Activated naive CD8-positive, alpha-beta T cell treated with anti-CD3 and anti-CD28 coated beads, Interleukin-2, amount 10 ng/mL, durations not matched to agents 7 days and 5 days (primary cell): ENCODE measurements around the gene AK8. TPM values are rescaled to one million over a fixed set of nuclear protein-coding genes. Genes with fewer than 3 reads are reported as not detected.

ENCODE experiments used
- ATAC-seq: fragments of 150-1000 bp; cut with Tn5 transposase; one replicate; pipeline ENCODE4 v1.10.0; 2021; ENCODE audit warnings: low read depth, moderate library complexity
- POLR2A ChIA-PET: fragments of 350-600 bp; sonication (Branson Sonifier 250); formaldehyde crosslinking; loops from one replicate; lab custom pipeline; 2021; ENCODE audit warnings: antibody characterized with exemption; lab: Charles Lee
- DNase-seq: peaks from one replicate; pipeline ENCODE4 v3.0.0; 2021
- H3K27ac Mint-ChIP-seq: one replicate; pipeline ENCODE4 v1.8.0; 2022; ENCODE audit warnings: mild to moderate bottlenecking, mixed read lengths
- H3K27me3 Mint-ChIP-seq: one replicate; pipeline ENCODE4 v1.8.0; 2022; ENCODE audit warnings: mild to moderate bottlenecking, moderate library complexity, mixed read lengths
- H3K36me3 Mint-ChIP-seq: one replicate; pipeline ENCODE4 v1.8.0; 2021; ENCODE audit warnings: mild to moderate bottlenecking, mixed read lengths
- H3K4me1 Mint-ChIP-seq: one replicate; pipeline ENCODE4 v1.8.0; 2021; ENCODE audit warnings: mixed read lengths
- H3K4me3 Mint-ChIP-seq: one replicate; pipeline ENCODE4 v1.8.0; 2022; ENCODE audit warnings: mild to moderate bottlenecking, moderate library complexity, mixed read lengths
- H3K9me3 Mint-ChIP-seq: one replicate; pipeline ENCODE4 v1.8.0; 2021; ENCODE audit warnings: mixed read lengths
- total RNA-seq, 2 experiments: library from RNA; stranded (reverse); gene quantifications; one replicate each; pipeline ENCODE4 v1.2.3, GENCODE V29; 2021

Gene AK8
- total RNA-seq, 2 experiments from 2014 or later: 0.30 TPM; not detected in 1

- Mint-ChIP-seq H3K27me3 (no peaks in the 10 kb centered on the region), H3K4me1 (peaks cover 17% of the 10 kb centered on the region), H3K9me3 (no peaks in the 10 kb centered on the region), H3K27ac (peak overlapping the region; percentile 28), H3K4me3 (no peak overlapping the region), H3K36me3 (no peaks in the 10 kb centered on the region)
- ATAC-seq (no peak), DNase-seq (no peak)
- POLR2A ChIA-PET: no interaction called here
Measured at GRCh38 chr9:132846109-132846917, 31.8 kb downstream of the AK8 start.

GRCh38 chr9:132842124-132843044 lies 35.7 kb downstream of the AK8 start:
- Mint-ChIP-seq H3K27ac (no peak overlapping the region), H3K4me3 (no peak overlapping the region), H3K36me3 (no peaks in the 10 kb centered on the region), H3K9me3 (no peaks in the 10 kb centered on the region), H3K27me3 (no peaks in the 10 kb centered on the region), H3K4me1 (no peaks in the 10 kb centered on the region)
- POLR2A ChIA-PET: no interaction called here
- ATAC-seq (no peak), DNase-seq (peak; percentile 4)

- no peaks in the 10 kb centered on the region for H3K36me3 Mint-ChIP-seq
- H3K27ac Mint-ChIP-seq: no peak overlapping the region
- no peaks in the 10 kb centered on the region for H3K4me1 Mint-ChIP-seq
- POLR2A ChIA-PET: no interaction called here
- H3K27me3 Mint-ChIP-seq: no peaks in the 10 kb centered on the region
- DNase-seq (peak; percentile 12), ATAC-seq (no peak)
- no peak overlapping the region for H3K4me3 Mint-ChIP-seq
- H3K9me3 Mint-ChIP-seq: no peaks in the 10 kb centered on the region
Measured at GRCh38 chr9:132840980-132841379, 37.1 kb downstream of the AK8 start.

- Mint-ChIP-seq H3K27ac (no peak overlapping the region), H3K27me3 (peaks cover 2% of the 10 kb centered on the region), H3K9me3 (no peaks in the 10 kb centered on the region), H3K4me3 (no peak overlapping the region), H3K36me3 (no peaks in the 10 kb centered on the region), H3K4me1 (no peaks in the 10 kb centered on the region)
- no peak for ATAC-seq
- no peak for DNase-seq
- POLR2A ChIA-PET: no interaction called here
Measured at GRCh38 chr9:132838291-132838690, 39.8 kb downstream of the AK8 start.

- ATAC-seq (no peak), DNase-seq (no peak)
- POLR2A ChIA-PET: no interaction called here
- peaks cover 3% of the 10 kb centered on the region for H3K27me3 Mint-ChIP-seq
- no peaks in the 10 kb centered on the region for H3K9me3 Mint-ChIP-seq
- H3K4me1 Mint-ChIP-seq: no peaks in the 10 kb centered on the region
- no peak overlapping the region for H3K27ac Mint-ChIP-seq
- H3K4me3 Mint-ChIP-seq: no peak overlapping the region
- H3K36me3 Mint-ChIP-seq: no peaks in the 10 kb centered on the region
Measured at GRCh38 chr9:132837501-132838286, 40.4 kb downstream of the AK8 start.

GRCh38 chr9:132834343-132834742 lies 43.7 kb downstream of the AK8 start:
- Mint-ChIP-seq H3K36me3 (no peaks in the 10 kb centered on the region), H3K4me1 (no peaks in the 10 kb centered on the region), H3K4me3 (no peak overlapping the region), H3K9me3 (no peaks in the 10 kb centered on the region), H3K27ac (no peak overlapping the region), H3K27me3 (peaks cover 8% of the 10 kb centered on the region)
- POLR2A ChIA-PET: no interaction called here
- DNase-seq (no peak), ATAC-seq (no peak)

- H3K27ac Mint-ChIP-seq: no peak overlapping the region
- POLR2A ChIA-PET: no interaction called here
- no peaks in the 10 kb centered on the region for H3K4me1 Mint-ChIP-seq
- H3K27me3 Mint-ChIP-seq: peaks cover 8% of the 10 kb centered on the region
- DNase-seq (no peak), ATAC-seq (no peak)
- H3K4me3 Mint-ChIP-seq: no peak overlapping the region
- H3K9me3 Mint-ChIP-seq: no peaks in the 10 kb centered on the region
- H3K36me3 Mint-ChIP-seq: no peaks in the 10 kb centered on the region
Measured at GRCh38 chr9:132833550-132834121, 44.4 kb downstream of the AK8 start.

GRCh38 chr9:132832171-132832881 lies 45.8 kb downstream of the AK8 start:
- H3K27ac Mint-ChIP-seq: no peak overlapping the region
- POLR2A ChIA-PET: interaction anchor here (0.6 to 1.0 kb wide), 3 partner anchors 16 to 142 kb away, joined by 3 to 8 read pairs (median 4); no protein-coding TSS in a partner anchor
- ATAC-seq: no peak

GRCh38 chr9:132828201-132828770 lies 49.8 kb downstream of the AK8 start:
- Mint-ChIP-seq H3K4me3 (no peak overlapping the region), H3K9me3 (no peaks in the 10 kb centered on the region), H3K36me3 (no peaks in the 10 kb centered on the region), H3K27ac (no peak overlapping the region), H3K4me1 (peaks cover 8% of the 10 kb centered on the region), H3K27me3 (peaks cover 22% of the 10 kb centered on the region)
- DNase-seq: no peak
- ATAC-seq: no peak
- POLR2A ChIA-PET: no interaction called here

More at GRCh38 chr9:132832171-132832881, 45.8 kb downstream of the AK8 start:
- peaks cover 11% of the 10 kb centered on the region for H3K27me3 Mint-ChIP-seq
- no peak overlapping the region for H3K4me3 Mint-ChIP-seq
- H3K36me3 Mint-ChIP-seq: no peaks in the 10 kb centered on the region
- DNase-seq: no peak
- no peaks in the 10 kb centered on the region for H3K9me3 Mint-ChIP-seq
- no peaks in the 10 kb centered on the region for H3K4me1 Mint-ChIP-seq

GRCh38 chr9:132827366-132827765 lies 50.7 kb downstream of the AK8 start:
- Mint-ChIP-seq H3K27me3 (peaks cover 30% of the 10 kb centered on the region), H3K9me3 (no peaks in the 10 kb centered on the region), H3K4me3 (no peak overlapping the region), H3K36me3 (no peaks in the 10 kb centered on the region), H3K4me1 (peaks cover 8% of the 10 kb centered on the region), H3K27ac (no peak overlapping the region)
- DNase-seq (no peak), ATAC-seq (no peak)
- POLR2A ChIA-PET: no interaction called here

GRCh38 chr9:132826621-132827365 lies 51.3 kb downstream of the AK8 start:
- Mint-ChIP-seq H3K4me3 (no peak overlapping the region), H3K4me1 (peaks cover 8% of the 10 kb centered on the region), H3K27me3 (peaks cover 30% of the 10 kb centered on the region), H3K9me3 (no peaks in the 10 kb centered on the region), H3K36me3 (no peaks in the 10 kb centered on the region), H3K27ac (no peak overlapping the region)
- no peak for DNase-seq
- POLR2A ChIA-PET: interaction anchor here (0.5 kb wide), 1 partner anchor 70 kb away, joined by 3 read pairs; no protein-coding TSS in a partner anchor
- ATAC-seq: no peak
